Neural progenitor cell (in vitro differentiated cells): Measurements from ENCODE around the gene CBFA2T2. TPM values are rescaled to one million over a fixed set of nuclear protein-coding genes. Genes with fewer than 3 reads are reported as not detected.

ENCODE experiments used
- DNase-seq: peaks from one replicate; pipeline ENCODE4 v3.0.0-alpha.2; 2016; ENCODE audit warnings: low spot score
- H2AFZ ChIP-seq: fragments of 200-600 bp; sonication (generic); replicated peaks from 2 replicates; pipeline ENCODE4 v1.6.1; 2016; ENCODE audit warnings: antibody characterized with exemption
- H3F3A ChIP-seq: fragments of 200-600 bp; sonication (generic); 2 replicates; pipeline ENCODE4 v1.6.1; 2016; ENCODE audit warnings: antibody characterized with exemption, low read depth
- H3K27ac ChIP-seq: fragments of 200-600 bp; sonication (generic); 2 replicates; pipeline ENCODE4 v1.5.1; 2016; ENCODE audit warnings: mild to moderate bottlenecking
- H3K27me3 ChIP-seq: fragments of 200-600 bp; sonication (generic); 2 replicates; pipeline ENCODE4 v1.6.1; 2016; ENCODE audit warnings: mild to moderate bottlenecking, moderate library complexity
- H3K36me3 ChIP-seq: fragments of 200-600 bp; sonication (generic); 2 replicates; pipeline ENCODE4 v1.5.1; 2016
- H3K4me1 ChIP-seq: fragments of 200-600 bp; sonication (generic); 2 replicates; pipeline ENCODE4 v1.6.1; 2016; ENCODE audit warnings: mixed run types
- H3K4me2 ChIP-seq: fragments of 200-600 bp; sonication (generic); 2 replicates; pipeline ENCODE4 v1.6.1; 2016
- H3K4me3 ChIP-seq: fragments of 200-600 bp; sonication (generic); 2 replicates; pipeline ENCODE4 v1.5.1; 2016
- H3K79me2 ChIP-seq: fragments of 200-600 bp; sonication (generic); 2 replicates; pipeline ENCODE4 v1.6.1; 2016; ENCODE audit warnings: low read depth
- H3K9ac ChIP-seq: fragments of 200-600 bp; sonication (generic); 2 replicates; pipeline ENCODE4 v1.6.1; 2016
- H3K9me3 ChIP-seq: fragments of 200-600 bp; sonication (generic); 2 replicates; pipeline ENCODE4 v1.5.1; 2016; ENCODE audit warnings: low read depth
- H4K20me1 ChIP-seq: fragments of 200-600 bp; sonication (generic); 2 replicates; pipeline ENCODE4 v1.6.1; 2016; ENCODE audit warnings: low read depth
- H3K27ac Mint-ChIP-seq: 3 replicates; pipeline ENCODE4 v1.8.0; 2021; ENCODE audit warnings: mixed read lengths
- H3K27me3 Mint-ChIP-seq: 2 replicates; pipeline ENCODE4 v1.8.0; 2022; ENCODE audit warnings: low read depth, mild to moderate bottlenecking, inconsistent platforms, moderate library complexity, mixed read lengths; ENCODE audit not compliant: insufficient read depth
- H3K36me3 Mint-ChIP-seq: 3 replicates; pipeline ENCODE4 v1.8.0; 2021; ENCODE audit warnings: mixed read lengths
- H3K4me1 Mint-ChIP-seq: 3 replicates; pipeline ENCODE4 v1.8.0; 2021; ENCODE audit warnings: mixed read lengths
- H3K4me3 Mint-ChIP-seq: 3 replicates; pipeline ENCODE4 v1.8.0; 2021; ENCODE audit warnings: mild to moderate bottlenecking, moderate library complexity, mixed read lengths
- H3K9me3 Mint-ChIP-seq: 3 replicates; pipeline ENCODE4 v1.8.0; 2020; ENCODE audit warnings: mixed read lengths
- CTCF ChIP-seq: fragments of 200-600 bp; sonication (generic); IDR thresholded peaks from 2 replicates; pipeline ENCODE4 v1.5.1; 2017; ENCODE audit warnings: antibody characterized with exemption, mild to moderate bottlenecking
- EZH2 ChIP-seq: fragments of 200-600 bp; sonication (generic); IDR thresholded peaks from 2 replicates; pipeline ENCODE4 v1.6.1; 2017; ENCODE audit warnings: antibody characterized with exemption, mild to moderate bottlenecking, moderate library complexity
- EZH2phosphoT487 ChIP-seq: fragments of 200-600 bp; sonication (generic); IDR thresholded peaks from 2 replicates; pipeline ENCODE4 v1.6.1; 2017; ENCODE audit warnings: antibody characterized with exemption
- total RNA-seq: library from RNA; depleted of rRNA; stranded (reverse); fragments of >200 nt; gene quantifications from 2 replicates; pipeline ENCODE4 v1.2.3, GENCODE V29; 2015; ENCODE audit warnings: low replicate concordance

Gene CBFA2T2
- total RNA-seq, 1 donor from 2014 or later, result 11.9 TPM

- Histone ChIP-seq H3F3A (peaks cover 3% of the 10 kb centered on the region), H4K20me1 (peaks cover 6% of the 10 kb centered on the region), H3K79me2 (no peaks in the 10 kb centered on the region), H3K36me3 (no peaks in the 10 kb centered on the region), H3K9me3 (no peaks in the 10 kb centered on the region), H3K4me3 (no peak overlapping the region), H3K27me3 (no peaks in the 10 kb centered on the region), H3K9ac (no peak overlapping the region), H2AFZ (no peak overlapping the region), H3K4me2 (no peak overlapping the region), H3K4me1 (peaks cover 7% of the 10 kb centered on the region), H3K27ac (no peak overlapping the region)
- no peaks in the 10 kb centered on the region for H3K36me3 Mint-ChIP-seq
- DNase-seq, result no peak
- H3K4me3 Mint-ChIP-seq, result no peak overlapping the region
- no peaks in the 10 kb centered on the region for H3K27me3 Mint-ChIP-seq
- H3K9me3 Mint-ChIP-seq, result no peaks in the 10 kb centered on the region
- no peak overlapping the region for H3K27ac Mint-ChIP-seq
- no peak for TF ChIP-seq EZH2phosphoT487
- TF ChIP-seq EZH2, result no peak
- H3K4me1 Mint-ChIP-seq, result peaks cover 6% of the 10 kb centered on the region
These were observed 85.4 kb downstream of the CBFA2T2 start for GRCh38 chr20:33575282-33575681.

- no peaks in the 10 kb centered on the region for H3K36me3 ChIP-seq
These were observed 86.7 kb downstream of the CBFA2T2 start for GRCh38 chr20:33576432-33577125.

GRCh38 chr20:33578510-33578909 lies 88.6 kb downstream of the CBFA2T2 start:
- H3K4me3 Mint-ChIP-seq, result no peak overlapping the region
- TF ChIP-seq EZH2phosphoT487 (no peak), CTCF (no peak), EZH2 (no peak)
- Histone ChIP-seq H3K27ac (no peak overlapping the region), H3K79me2 (no peaks in the 10 kb centered on the region), H2AFZ (no peak overlapping the region), H3F3A (no peaks in the 10 kb centered on the region), H3K4me1 (no peaks in the 10 kb centered on the region), H3K4me3 (no peak overlapping the region), H3K9me3 (no peaks in the 10 kb centered on the region), H3K27me3 (no peaks in the 10 kb centered on the region), H3K4me2 (no peak overlapping the region), H3K36me3 (no peaks in the 10 kb centered on the region), H3K9ac (no peak overlapping the region), H4K20me1 (peaks cover 6% of the 10 kb centered on the region)
- H3K27ac Mint-ChIP-seq, result no peak overlapping the region
- DNase-seq, result no peak
- H3K36me3 Mint-ChIP-seq, result peaks cover 3% of the 10 kb centered on the region
- H3K27me3 Mint-ChIP-seq, result no peaks in the 10 kb centered on the region
- peaks cover 4% of the 10 kb centered on the region for H3K4me1 Mint-ChIP-seq
- H3K9me3 Mint-ChIP-seq, result no peaks in the 10 kb centered on the region

More at GRCh38 chr20:33576432-33577125, 86.7 kb downstream of the CBFA2T2 start:
- Mint-ChIP-seq H3K27ac (no peak overlapping the region), H3K9me3 (no peaks in the 10 kb centered on the region), H3K4me3 (no peak overlapping the region), H3K36me3 (peaks cover 3% of the 10 kb centered on the region), H3K27me3 (no peaks in the 10 kb centered on the region), H3K4me1 (peaks cover 4% of the 10 kb centered on the region)
- no peak overlapping the region for H3K27ac ChIP-seq
- H2AFZ ChIP-seq, result no peak overlapping the region
- H4K20me1 ChIP-seq, result peaks cover 6% of the 10 kb centered on the region
- no peaks in the 10 kb centered on the region for H3K9me3 ChIP-seq
- no peak overlapping the region for H3K4me3 ChIP-seq
- H3K4me1 ChIP-seq, result no peaks in the 10 kb centered on the region
- H3K27me3 ChIP-seq, result no peaks in the 10 kb centered on the region
- H3K4me2 ChIP-seq, result no peak overlapping the region
- no peak for TF ChIP-seq EZH2
- peak; percentile 8 for TF ChIP-seq CTCF
- H3K79me2 ChIP-seq, result no peaks in the 10 kb centered on the region
- no peak overlapping the region for H3K9ac ChIP-seq
- no peak for DNase-seq
- H3F3A ChIP-seq, result no peaks in the 10 kb centered on the region

GRCh38 chr20:33583143-33583542 lies 93.2 kb downstream of the CBFA2T2 start:
- Histone ChIP-seq H3K27ac (no peak overlapping the region), H3K4me2 (no peak overlapping the region), H3K9ac (no peak overlapping the region), H3K36me3 (no peaks in the 10 kb centered on the region), H3K4me1 (no peaks in the 10 kb centered on the region), H3K4me3 (no peak overlapping the region), H3K27me3 (no peaks in the 10 kb centered on the region), H3K79me2 (no peaks in the 10 kb centered on the region), H2AFZ (no peak overlapping the region), H3K9me3 (no peaks in the 10 kb centered on the region), H3F3A (no peaks in the 10 kb centered on the region), H4K20me1 (peaks cover 3% of the 10 kb centered on the region)
- TF ChIP-seq CTCF (no peak), EZH2 (no peak), EZH2phosphoT487 (no peak)
- Mint-ChIP-seq H3K27ac (no peak overlapping the region), H3K4me3 (no peak overlapping the region), H3K27me3 (no peaks in the 10 kb centered on the region), H3K4me1 (peaks cover 4% of the 10 kb centered on the region), H3K36me3 (peaks cover 5% of the 10 kb centered on the region), H3K9me3 (no peaks in the 10 kb centered on the region)
- no peak for DNase-seq
